Measurements from ENCODE around the gene PDCD1LG2. TPM values are rescaled to one million over a fixed set of nuclear protein-coding genes. Genes with fewer than 3 reads are reported as not detected.

The PDCD1LG2 gene
- total and polyA plus RNA-seq, 2 of the 8 experiments (the other 6 are each of a cell fraction or from before 2014, with no cell fraction given), result not detected

DNA sequence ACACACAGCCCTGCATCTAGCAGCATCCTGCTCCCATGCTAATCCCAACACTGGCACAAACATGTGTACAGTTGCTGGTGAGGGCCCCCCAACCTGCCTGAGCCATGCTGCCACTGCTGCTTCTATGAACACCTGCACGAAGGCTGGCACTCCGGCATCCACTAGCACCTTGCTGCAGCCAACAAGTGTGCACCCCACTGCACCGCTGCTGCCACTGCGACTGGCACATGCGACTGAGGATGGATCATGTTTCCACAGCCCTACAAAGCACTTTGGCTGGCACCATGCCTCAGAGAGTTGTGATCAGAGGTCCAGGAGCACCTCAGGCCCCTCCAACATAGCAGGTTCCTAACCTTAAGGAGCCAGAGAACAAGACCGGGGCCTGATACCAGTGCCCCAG is 7.8 kb upstream of the PDCD1LG2 start:
- FAIRE-seq, result no peak
- no peaks in the 10 kb centered on the region; a peak in 2 of 7 replicates for H3K4me1 ChIP-seq (replicated peaks in 1 of 4; ENCODE audit: control insufficient read depth in 3 of 4, insufficient read depth in 4 of 4, low read length in 3 of 4)
- no peak overlapping the region for H3K9ac ChIP-seq (replicated peaks in 1 of 4; ENCODE audit: extremely low read depth in 1 of 4, low read depth in 3 of 4, low read length in 3 of 4)
- H4K91ac ChIP-seq (replicated peaks; ENCODE audit: insufficient read length, low read length), result no peak overlapping the region
- H2BK15ac ChIP-seq (ENCODE audit: low read length), result no peak overlapping the region
- 95% methylated on average over 6 of the region's 6 CpGs; no CpG with 5 or more reads in 1 of the 2 experiments for WGBS, 2 experiments (ENCODE audit: extremely low coverage in 1 of 2, insufficient coverage in 1 of 2, insufficient read length in 1 of 2, insufficient replicate concordance in 2 of 2, low coverage in 1 of 2, low lambda C conversion rate in 2 of 2, missing lambda C conversion rate in 1 of 2)
- no peak overlapping the region for H3K14ac ChIP-seq (ENCODE audit: insufficient read length)
- no peak overlapping the region for H3K27ac ChIP-seq (ENCODE audit: low read depth, low read length)
- ChIA-PET CTCF (ENCODE audit: partially characterized antibody) (interaction anchor here (1.5 kb wide), 1 partner anchor 13 kb away, joined by 3 read pairs; no protein-coding TSS in a partner anchor), POLR2A (ENCODE audit: partially characterized antibody) (no interaction called here)
- H2AFZ ChIP-seq (ENCODE audit: low read length), result no peak overlapping the region
- no peaks in the 10 kb centered on the region for H3K9me3 ChIP-seq (ENCODE audit: insufficient read depth in 2 of 2, low read depth in 1 of 2, low read length in 1 of 2)
- no peak overlapping the region for H3K56ac ChIP-seq (replicated peaks; ENCODE audit: insufficient read length, low read depth, low read length)
- H3K36me3 ChIP-seq (ENCODE audit: control insufficient read depth in 2 of 4, insufficient read depth in 4 of 4, low read length in 3 of 4), result no peaks in the 10 kb centered on the region
- H2AK5ac ChIP-seq (ENCODE audit: low read depth, low read length), result no peak overlapping the region
- no peak overlapping the region for H3K4me2 ChIP-seq (ENCODE audit: insufficient read depth in 1 of 2, low read depth in 2 of 2, low read length in 2 of 2)
- H2BK120ac ChIP-seq (replicated peaks; ENCODE audit: low read depth, low read length), result no peak overlapping the region
- H4K5ac ChIP-seq (ENCODE audit: insufficient read length, low read depth, low read length), result no peak overlapping the region
- H3K23ac ChIP-seq (ENCODE audit: insufficient read length), result no peak overlapping the region
- no peak overlapping the region for H3K4ac ChIP-seq (replicated peaks; ENCODE audit: insufficient read length, low read depth, low read length)
- no peaks in the 10 kb centered on the region for H3K27me3 ChIP-seq (replicated peaks in 1 of 4; ENCODE audit: control insufficient read depth in 3 of 4, extremely low read depth in 1 of 4, insufficient read depth in 3 of 4, low read length in 3 of 4)
- no peak overlapping the region for H4K8ac ChIP-seq (ENCODE audit: extremely low read depth, insufficient read depth, low read length)
- H2BK5ac ChIP-seq (ENCODE audit: low read depth, low read length), result no peak overlapping the region
- no peak overlapping the region for H2BK12ac ChIP-seq (ENCODE audit: low read depth, low read length)
- H3K4me3 ChIP-seq (ENCODE audit: extremely low read depth in 1 of 4, insufficient read depth in 2 of 4, low read depth in 3 of 4, low read length in 4 of 4), result no peak overlapping the region
- no peaks in the 10 kb centered on the region for H3K79me1 ChIP-seq (ENCODE audit: low read depth, low read length)
- no peak for DNase-seq (ENCODE audit: low read depth in 1 of 2, low spot score in 2 of 2)
- H2BK20ac ChIP-seq (ENCODE audit: low read length), result no peak overlapping the region
- H3K18ac ChIP-seq (ENCODE audit: extremely low read depth, low read length), result no peak overlapping the region
- H3K79me2 ChIP-seq (ENCODE audit: control insufficient read depth in 1 of 2, insufficient read depth in 2 of 2, low read length in 2 of 2), result no peaks in the 10 kb centered on the region
- no peaks in the 10 kb centered on the region for H3K23me2 ChIP-seq (ENCODE audit: low read depth, low read length)
- H4K20me1 ChIP-seq (replicated peaks in 1 of 2; ENCODE audit: control insufficient read depth in 1 of 2, insufficient read depth in 2 of 2, low read length in 2 of 2), result no peaks in the 10 kb centered on the region
- no peak for TF ChIP-seq GABPA (IDR thresholded peaks at IDR 0.05; ENCODE audit: borderline replicate concordance, insufficient read depth, low read length)
- no peak for TF ChIP-seq NRF1 (IDR thresholded peaks at IDR 0.05; ENCODE audit: low read depth, low read length)
- TF ChIP-seq CBX8 (IDR thresholded peaks at IDR 0.05; ENCODE audit: borderline replicate concordance, low read depth, low read length), result no peak
- TF ChIP-seq RXRA (IDR thresholded peaks at IDR 0.05; ENCODE audit: insufficient read depth, low read depth, low read length), result no peak
- no peak for TF ChIP-seq ZNF274 (IDR thresholded peaks at IDR 0.05; ENCODE audit: borderline replicate concordance, extremely low read depth, low read length)
- no peak for TF ChIP-seq ASH2L (IDR thresholded peaks at IDR 0.05; ENCODE audit: low read length)
- TF ChIP-seq, protein P1, sequence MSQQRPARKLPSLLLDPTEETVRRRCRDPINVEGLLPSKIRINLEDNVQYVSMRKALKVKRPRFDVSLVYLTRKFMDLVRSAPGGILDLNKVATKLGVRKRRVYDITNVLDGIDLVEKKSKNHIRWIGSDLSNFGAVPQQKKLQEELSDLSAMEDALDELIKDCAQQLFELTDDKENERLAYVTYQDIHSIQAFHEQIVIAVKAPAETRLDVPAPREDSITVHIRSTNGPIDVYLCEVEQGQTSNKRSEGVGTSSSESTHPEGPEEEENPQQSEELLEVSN (IDR thresholded peaks at IDR 0.05), result no peak
- no peak for TF ChIP-seq RBBP5 (IDR thresholded peaks at IDR 0.05; ENCODE audit: borderline replicate concordance, low read depth, low read length)
- no peak for TF ChIP-seq PHF8 (conservative IDR thresholded peaks at IDR 0.05; ENCODE audit: low read depth, low read length)
- TF ChIP-seq FOSL1 (IDR thresholded peaks at IDR 0.05; ENCODE audit: insufficient read depth, low read depth, low read length), result no peak
- TF ChIP-seq TAF7 (optimal IDR thresholded peaks at IDR 0.05; ENCODE audit: borderline replicate concordance, low read depth, low read length), result no peak
- TF ChIP-seq, protein P2, sequence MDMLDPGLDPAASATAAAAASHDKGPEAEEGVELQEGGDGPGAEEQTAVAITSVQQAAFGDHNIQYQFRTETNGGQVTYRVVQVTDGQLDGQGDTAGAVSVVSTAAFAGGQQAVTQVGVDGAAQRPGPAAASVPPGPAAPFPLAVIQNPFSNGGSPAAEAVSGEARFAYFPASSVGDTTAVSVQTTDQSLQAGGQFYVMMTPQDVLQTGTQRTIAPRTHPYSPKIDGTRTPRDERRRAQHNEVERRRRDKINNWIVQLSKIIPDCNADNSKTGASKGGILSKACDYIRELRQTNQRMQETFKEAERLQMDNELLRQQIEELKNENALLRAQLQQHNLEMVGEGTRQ (IDR thresholded peaks at IDR 0.05; ENCODE audit: low read length), result no peak
- TF ChIP-seq TCF12 (IDR thresholded peaks at IDR 0.05; ENCODE audit: low read depth, low read length), result no peak
